ENCODE data around the gene TMEM200B. TPM values are rescaled to one million over a fixed set of nuclear protein-coding genes. Genes with fewer than 3 reads are reported as not detected.

The TMEM200B gene
- total RNA-seq, result 2.8 and 2.9 TPM in 2 replicates

GRCh38 chr1:29123887-29124365, at the start of gene TMEM200B:
TSS of gene TMEM200B (minus strand) at chr1:29123903. CDS start at chr1:29121828, 2,075 bp downstream.

Other genes starting within 250 kb of the TMEM200B start
- gene EPB41, start 209.3 kb downstream of the TMEM200B start, total RNA-seq, result 31.1 and 32.8 TPM in 2 replicates
- 23.0 and 26.5 TPM in 2 replicates for gene SRSF4, start 58.0 kb upstream of the TMEM200B start, total RNA-seq
- gene MECR, start 107.0 kb upstream of the TMEM200B start, total RNA-seq, result 25.5 and 31.3 TPM in 2 replicates
- gene PTPRU, start 112.6 kb upstream of the TMEM200B start, total RNA-seq, result 60.2 and 84.0 TPM in 2 replicates

Measured in tracheal epithelial cell (primary cell).